ENCODE measurements around the gene SHH.

DNA sequence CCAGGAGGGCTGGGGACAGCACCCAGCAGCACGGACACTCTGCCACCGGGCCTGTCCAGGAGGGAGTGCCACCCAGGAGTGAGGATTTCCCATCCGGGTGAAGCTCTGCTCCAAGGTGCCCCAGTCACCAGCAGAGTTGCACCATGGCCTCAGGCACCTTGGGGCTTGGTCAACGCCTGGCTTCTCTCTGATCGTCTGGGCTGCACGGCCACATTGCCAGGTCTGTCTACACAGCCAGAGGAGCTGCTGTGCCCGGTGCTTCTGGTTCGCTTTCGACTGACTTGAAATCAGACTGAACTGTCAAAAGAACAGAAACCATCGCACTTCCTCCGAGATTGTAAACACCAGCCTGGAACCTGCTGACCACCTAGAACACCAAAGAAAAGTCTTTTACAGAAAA is 12.0 kb downstream of the SHH start:
- TF ChIP-seq EZH2 (IDR thresholded peaks at IDR 0.05) (no peak), POLR2AphosphoS5 (IDR thresholded peaks at IDR 0.05; ENCODE audit: borderline replicate concordance, low read depth, low read length) (no peak), FOXP2 (optimal IDR thresholded peaks at IDR 0.05; ENCODE audit: control extremely low read depth, extremely low read length, insufficient read depth) (no peak)
